ENCODE data around the gene LRP6. TPM values are rescaled to one million over a fixed set of nuclear protein-coding genes. Genes with fewer than 3 reads are reported as not detected.

Gene LRP6
- total RNA-seq, 1 experiment from 2014 or later: 10.2 TPM

GRCh38 chr12:12088147-12088546 is 178.7 kb downstream of the LRP6 start:
- H3K27me3 ChIP-seq: no peaks in the 10 kb centered on the region
- H3K9me3 ChIP-seq: no peaks in the 10 kb centered on the region
- H3K36me3 ChIP-seq: no peaks in the 10 kb centered on the region

GRCh38 chr12:12087693-12088034 is 179.2 kb downstream of the LRP6 start:
- no peak for DNase-seq
- H3K36me3 ChIP-seq: no peaks in the 10 kb centered on the region
- H3K4me3 ChIP-seq: no peak overlapping the region
- H3K27me3 ChIP-seq: no peaks in the 10 kb centered on the region
- no peaks in the 10 kb centered on the region for H3K9me3 ChIP-seq

More at GRCh38 chr12:12088147-12088546, 178.7 kb downstream of the LRP6 start:
- H3K4me3 ChIP-seq: no peak overlapping the region
- no peak for DNase-seq

DNA sequence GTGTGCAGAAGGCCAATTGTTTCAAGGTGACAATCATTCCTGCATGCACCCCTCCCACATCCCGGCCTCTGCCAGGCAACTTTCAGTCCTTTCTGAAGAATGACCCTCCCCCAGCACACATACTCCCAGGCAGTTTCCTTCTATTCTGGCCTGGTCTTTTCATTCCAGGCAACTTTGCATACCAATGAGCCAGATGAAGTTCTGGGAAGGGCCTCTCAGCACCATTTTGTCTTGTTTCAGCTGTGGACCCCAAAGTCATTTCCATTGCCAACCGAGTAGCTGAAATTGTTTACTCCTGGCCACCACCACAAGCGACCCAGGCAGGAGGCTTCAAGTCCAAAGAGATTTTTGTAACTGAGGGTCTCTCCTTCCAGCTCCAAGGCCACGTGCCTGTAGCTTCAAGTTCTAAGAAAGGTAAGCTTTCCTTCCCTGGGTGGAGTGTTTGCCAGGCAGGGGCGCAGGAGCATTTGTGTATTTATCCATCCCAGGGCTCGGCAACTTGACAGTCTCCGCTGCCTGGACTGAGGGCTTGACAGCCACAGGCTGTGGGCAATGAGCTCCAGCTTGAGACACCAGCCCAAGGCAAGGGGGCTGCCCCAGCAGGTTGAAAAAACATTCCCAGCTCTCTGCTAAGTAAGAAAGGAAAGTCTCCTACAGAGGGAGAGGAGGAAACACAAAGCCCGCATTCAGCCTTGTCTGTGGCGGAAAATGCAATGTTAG is 179.7 kb downstream of the LRP6 start:
- H3K36me3 ChIP-seq: no peaks in the 10 kb centered on the region
- H3K27me3 ChIP-seq: no peaks in the 10 kb centered on the region
- no peak for DNase-seq
- H3K9me3 ChIP-seq: no peaks in the 10 kb centered on the region
- no peak overlapping the region for H3K4me3 ChIP-seq

DNA sequence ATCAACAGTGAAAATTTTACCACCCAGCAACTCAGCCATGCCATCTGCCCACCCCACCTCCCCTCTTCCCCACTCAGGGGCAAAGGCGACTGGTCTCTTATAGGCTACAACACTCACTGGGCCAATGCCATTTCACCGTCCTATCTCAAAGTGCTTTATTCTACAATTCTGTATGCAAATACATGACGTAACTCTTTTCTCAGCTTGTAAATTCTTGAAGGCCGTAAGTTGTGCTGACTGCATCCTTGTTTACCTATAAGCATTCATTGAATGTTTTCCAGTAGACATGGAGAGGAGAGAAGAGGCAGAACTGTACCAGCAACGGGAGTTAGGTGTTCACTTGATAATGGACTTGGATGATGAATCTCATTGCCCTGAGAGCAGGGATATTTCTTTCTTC is 180.5 kb downstream of the LRP6 start:
- Histone ChIP-seq H3K4me3 (no peak overlapping the region), H3K27me3 (no peaks in the 10 kb centered on the region), H3K36me3 (no peaks in the 10 kb centered on the region), H3K9me3 (no peaks in the 10 kb centered on the region)
- no peak for DNase-seq

DNA sequence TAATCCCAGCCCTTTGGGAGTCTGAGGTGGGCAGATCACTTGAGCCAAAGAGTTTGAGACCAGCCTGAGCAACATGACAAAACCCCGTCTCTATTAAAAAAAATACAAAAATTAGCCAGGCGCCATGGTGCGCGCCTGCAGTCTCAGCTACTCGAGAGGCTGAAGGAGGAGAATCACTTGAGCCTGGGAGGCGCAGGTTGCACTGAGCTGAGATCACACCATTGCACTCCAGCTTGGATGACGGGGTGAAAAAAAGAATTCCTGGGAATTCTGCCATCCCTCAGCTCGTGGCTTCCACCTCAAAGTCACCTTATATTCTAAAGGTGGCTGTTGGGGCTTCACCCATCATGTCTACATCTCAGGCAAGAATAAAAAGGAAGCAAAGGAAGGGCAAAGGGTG is 183.2 kb downstream of the LRP6 start:
- H3K36me3 ChIP-seq: no peaks in the 10 kb centered on the region
- DNase-seq: no peak
- no peak overlapping the region for H3K4me3 ChIP-seq
- H3K9me3 ChIP-seq: no peaks in the 10 kb centered on the region
- no peaks in the 10 kb centered on the region for H3K27me3 ChIP-seq

DNA sequence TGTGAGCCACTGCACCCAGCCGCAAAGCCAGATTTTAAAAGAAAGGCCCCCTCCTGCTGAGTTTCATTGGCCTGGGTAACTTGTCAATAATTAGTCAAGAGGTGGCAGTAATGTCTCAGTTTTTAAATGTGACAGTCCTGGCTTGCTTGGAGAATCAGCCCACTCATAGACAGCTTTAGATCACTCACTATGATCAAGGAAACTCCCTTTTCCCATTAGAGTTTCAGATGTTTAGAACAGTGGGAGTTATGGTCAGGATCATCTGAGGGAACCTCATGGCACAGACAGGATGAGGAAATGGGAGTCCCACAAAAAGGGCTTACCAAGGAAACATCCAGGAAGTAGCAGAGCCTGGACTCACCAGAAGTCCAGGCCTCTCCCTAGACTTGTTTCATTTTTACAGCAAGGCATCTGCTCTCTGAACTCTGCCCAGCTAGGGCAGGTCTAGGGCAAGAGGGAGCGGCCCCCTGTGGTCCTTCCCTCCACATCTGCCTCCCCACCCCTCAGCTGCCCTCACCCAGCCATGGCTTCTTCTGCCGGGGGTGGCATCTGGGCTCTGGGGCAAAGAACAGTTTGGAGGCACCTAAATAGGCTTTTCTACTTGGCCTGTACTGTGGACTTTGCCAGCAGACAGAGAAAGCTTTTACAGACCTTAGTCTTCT is 184.9 kb downstream of the LRP6 start:
- H3K36me3 ChIP-seq: no peaks in the 10 kb centered on the region

GRCh38 chr12:12079291-12079690 is 187.6 kb downstream of the LRP6 start:
- DNase-seq: peak; percentile 27
- Histone ChIP-seq H3K4me3 (no peak overlapping the region), H3K9me3 (no peaks in the 10 kb centered on the region), H3K27me3 (no peaks in the 10 kb centered on the region), H3K36me3 (no peaks in the 10 kb centered on the region)

More for the DNA sequence above, 184.9 kb downstream of the LRP6 start:
- H3K9me3 ChIP-seq: no peaks in the 10 kb centered on the region
- H3K4me3 ChIP-seq: no peak overlapping the region
- H3K27me3 ChIP-seq: no peaks in the 10 kb centered on the region
- peak; percentile 4 for DNase-seq

DNA sequence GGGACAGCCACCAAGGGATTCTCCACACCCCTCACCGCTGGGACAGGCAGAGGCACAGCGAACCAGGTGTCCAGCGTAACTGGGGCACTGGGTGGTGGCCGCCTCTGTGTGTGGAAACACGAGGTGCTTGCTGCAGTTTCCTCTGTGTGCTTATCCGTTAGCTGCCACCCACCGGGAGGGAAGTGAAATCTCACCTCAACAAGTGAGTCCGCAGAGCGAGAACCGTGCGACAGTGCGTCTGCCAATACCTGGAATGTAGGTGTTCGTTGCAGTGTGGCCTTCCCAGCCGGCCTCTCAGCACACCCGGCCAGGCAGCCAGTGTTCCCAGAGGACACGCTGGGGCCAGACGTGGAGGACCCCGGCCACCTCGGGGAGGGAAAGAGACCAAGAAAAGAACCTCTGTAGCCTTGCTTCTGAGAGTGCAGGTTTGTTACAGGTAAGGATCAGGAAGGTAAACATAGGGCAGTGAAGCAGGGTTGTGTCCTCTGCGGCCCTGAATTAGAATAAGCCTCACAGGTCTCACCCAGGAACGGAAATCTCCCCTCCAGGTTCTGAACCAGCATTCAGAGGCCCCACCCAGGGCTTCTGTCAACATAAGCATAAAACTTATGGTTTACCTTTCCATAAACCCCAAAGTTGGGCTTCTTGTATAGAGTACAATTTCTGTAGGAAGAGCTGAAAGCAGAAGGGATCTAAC is 194.6 kb downstream of the LRP6 start:
- DNase-seq: no peak
- Histone ChIP-seq H3K27me3 (peaks cover 2% of the 10 kb centered on the region; the same call in 1 of the 2 replicates), H3K9me3 (no peaks in the 10 kb centered on the region), H3K4me3 (no peak overlapping the region), H3K36me3 (no peaks in the 10 kb centered on the region)

DNA sequence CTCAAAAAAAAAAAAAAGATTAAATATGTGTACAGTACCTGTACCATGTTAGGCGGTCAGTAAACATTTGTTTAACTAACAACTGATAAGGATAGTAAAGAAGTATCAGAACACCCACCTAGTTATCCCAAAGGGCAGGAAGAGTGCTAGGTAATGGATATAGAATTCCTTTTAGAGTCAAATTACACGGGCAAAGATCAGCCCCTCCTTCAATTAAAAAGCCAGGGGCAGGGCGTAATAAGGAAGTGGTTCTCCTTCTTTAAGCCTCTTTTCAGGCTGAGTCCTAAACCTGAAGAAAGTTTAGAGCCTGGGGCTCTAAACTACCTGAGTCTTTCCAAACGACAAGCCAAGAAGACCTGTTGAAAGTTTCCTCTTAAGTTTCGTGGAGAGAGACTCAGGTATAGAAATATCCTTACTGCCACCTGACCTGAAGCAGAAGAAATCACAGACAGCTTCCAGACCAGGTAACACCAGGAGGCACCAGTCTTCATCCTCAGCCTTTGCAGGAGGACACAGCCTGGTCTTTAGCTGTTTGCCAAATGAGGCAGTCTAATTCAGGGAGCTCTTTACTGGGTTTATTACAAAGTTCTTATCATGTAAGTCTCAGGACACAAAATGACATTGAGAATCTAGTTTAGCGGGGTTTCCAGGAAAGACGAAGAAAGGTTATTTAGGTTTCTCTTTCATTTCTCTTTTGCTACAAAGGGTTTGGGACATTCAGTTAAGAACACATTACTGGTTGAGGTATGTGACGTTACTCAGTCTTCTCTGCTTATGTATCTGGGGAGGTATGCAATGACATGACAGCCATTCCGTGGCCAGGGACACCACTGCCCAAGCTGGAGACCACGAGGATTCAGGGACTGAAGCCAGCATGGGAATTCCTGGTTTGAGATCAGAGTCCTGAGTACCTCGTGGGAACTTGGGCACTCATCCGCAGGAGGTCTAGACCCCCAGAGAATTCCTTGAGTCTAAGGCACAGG is 195.9 kb downstream of the LRP6 start, which contains the start of gene BCL2L14:
TSS of gene BCL2L14 (plus strand) at position 266 of the 983 bp plus-strand sequence. CDS start 8,367 bp downstream, outside the sequence.
- Histone ChIP-seq H3K9me3 (no peaks in the 10 kb centered on the region), H3K4me3 (no peak within 1 kb of the TSS), H3K27me3 (peaks cover 2% of the 10 kb centered on the region; the same call in 1 of the 2 replicates), H3K36me3 (no peaks in the 10 kb centered on the region)
- DNase-seq: no peak

DNA sequence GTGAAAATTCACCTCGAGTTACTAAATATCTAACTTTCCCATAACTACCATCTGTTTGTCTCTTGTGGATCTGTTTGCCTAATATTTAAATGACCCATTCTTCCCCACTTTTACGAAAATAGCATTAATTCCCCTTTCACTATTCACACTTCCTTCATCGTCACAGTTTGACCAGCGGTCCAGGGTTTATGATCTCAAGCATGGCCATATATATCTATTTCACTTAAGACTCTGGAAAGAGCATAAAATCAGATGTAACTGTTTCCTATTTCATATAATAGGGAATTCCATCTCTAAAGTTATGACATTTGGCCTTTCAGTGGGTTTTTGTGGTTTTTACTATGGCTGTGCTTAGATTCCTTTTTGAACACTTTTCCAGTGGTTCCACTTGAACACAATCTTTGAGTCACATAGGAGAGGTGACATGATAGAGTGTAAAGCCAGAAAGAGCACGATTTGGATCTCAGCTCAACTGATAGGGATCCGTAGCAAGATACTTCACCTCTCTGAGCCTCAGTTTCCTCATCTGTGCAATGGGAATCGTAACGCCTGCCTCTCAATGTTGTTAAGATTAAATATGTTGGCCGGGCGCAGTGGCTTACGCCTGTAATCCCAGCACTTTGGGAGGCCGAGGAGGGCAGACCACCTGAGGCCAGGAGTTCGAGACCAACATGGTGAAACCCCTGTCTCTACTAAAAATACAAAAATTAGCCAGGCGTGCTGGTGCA is 196.9 kb downstream of the LRP6 start:
- Histone ChIP-seq H3K36me3 (no peaks in the 10 kb centered on the region), H3K9me3 (no peaks in the 10 kb centered on the region), H3K4me3 (no peak overlapping the region), H3K27me3 (peaks cover 2% of the 10 kb centered on the region; the same call in 1 of the 2 replicates)
- no peak for DNase-seq

DNA sequence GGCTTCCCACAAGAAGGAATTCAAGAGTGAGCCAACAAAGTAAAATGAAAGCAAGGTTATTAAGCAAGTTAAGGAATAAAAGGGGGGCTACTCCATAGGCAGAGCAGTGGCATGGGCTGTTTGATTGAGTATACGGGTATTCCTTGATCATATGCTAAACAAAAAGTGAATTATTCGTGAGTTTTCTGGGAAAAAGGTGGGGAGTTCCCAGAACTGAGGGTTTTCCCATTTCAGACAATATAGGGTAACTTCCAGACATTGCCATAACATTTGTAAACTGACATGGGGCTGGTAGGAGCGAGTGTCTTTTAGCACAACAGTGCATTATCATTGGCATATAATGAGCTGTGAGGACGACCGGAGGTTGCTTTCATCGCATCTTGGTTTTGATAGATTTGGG is 198.1 kb downstream of the LRP6 start:
- no peaks in the 10 kb centered on the region for H3K36me3 ChIP-seq
- no peak for DNase-seq
- H3K4me3 ChIP-seq: no peak overlapping the region

More for the DNA sequence above, 198.1 kb downstream of the LRP6 start:
- Histone ChIP-seq H3K9me3 (no peaks in the 10 kb centered on the region), H3K27me3 (peaks cover 2% of the 10 kb centered on the region; the same call in 1 of the 2 replicates)

Other genes starting within 250 kb of the LRP6 start
- gene BCL2L14, start 196.1 kb downstream of the LRP6 start, total RNA-seq (2014; rRNA removed; shearing (Covaris generic); ENCODE audit: low replicate concordance): not detected in 2 replicates
- gene MANSC1, start 83.2 kb upstream of the LRP6 start, total RNA-seq (2014; rRNA removed; shearing (Covaris generic); ENCODE audit: low replicate concordance): 0.92 TPM in 1 of 2 replicates, not detected in the other
- gene BORCS5, start 90.0 kb upstream of the LRP6 start, total RNA-seq (2014; rRNA removed; shearing (Covaris generic); ENCODE audit: low replicate concordance): 3.6 and 5.6 TPM in 2 replicates